Measurements from ENCODE around the gene DLST.
A peak's percentile ranks its signal among the peaks of the same experiment; 100 is the strongest.

DLST gene

GRCh38 chr14:74860899-74861733, 20.6 kb upstream of the DLST start:
- peak; percentile 64 for DNase-seq (ENCODE audit: low read depth)

DNA sequence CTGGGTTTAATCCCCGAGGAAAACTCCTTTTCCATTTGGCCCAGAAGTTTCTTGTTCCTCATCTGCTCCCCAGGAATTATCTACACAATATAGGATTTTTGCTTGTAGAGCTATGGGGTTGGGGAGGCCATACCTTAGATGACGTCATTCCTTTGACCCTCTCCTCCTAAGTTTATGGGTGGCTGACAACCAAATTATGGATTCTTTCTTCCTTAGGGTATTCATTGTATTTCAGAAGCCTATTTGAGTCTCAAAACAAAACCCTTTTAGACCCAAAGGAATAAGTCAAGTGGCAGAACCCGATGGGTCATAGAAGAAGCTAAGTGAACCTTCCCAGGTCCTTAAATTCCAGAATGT, 20.0 kb upstream of the DLST start:
- no peak for DNase-seq (ENCODE audit: low read depth)

- DNase-seq (ENCODE audit: low read depth) = no peak
Observed at GRCh38 chr14:74863274-74863673, 18.4 kb upstream of the DLST start.

DNA sequence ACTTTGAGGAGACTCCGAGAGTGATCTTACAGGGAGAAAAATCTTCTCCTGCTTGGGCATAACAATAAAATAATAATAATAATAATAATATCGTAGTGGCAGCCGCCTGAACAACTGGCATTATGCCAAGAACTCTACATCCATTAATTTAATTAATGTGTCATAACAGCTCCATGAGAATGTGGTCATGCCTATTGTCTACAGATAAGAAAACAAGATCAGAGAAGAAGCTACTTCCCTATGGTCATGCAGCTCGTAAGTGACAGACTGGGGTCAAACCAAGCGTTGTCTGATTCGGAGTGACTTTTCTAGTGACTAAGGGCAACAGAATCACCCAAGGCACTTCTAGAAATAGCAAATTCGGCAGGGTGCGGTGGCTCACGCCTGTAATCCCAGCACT, 17.5 kb upstream of the DLST start:
- DNase-seq (ENCODE audit: low read depth) = no peak

DNA sequence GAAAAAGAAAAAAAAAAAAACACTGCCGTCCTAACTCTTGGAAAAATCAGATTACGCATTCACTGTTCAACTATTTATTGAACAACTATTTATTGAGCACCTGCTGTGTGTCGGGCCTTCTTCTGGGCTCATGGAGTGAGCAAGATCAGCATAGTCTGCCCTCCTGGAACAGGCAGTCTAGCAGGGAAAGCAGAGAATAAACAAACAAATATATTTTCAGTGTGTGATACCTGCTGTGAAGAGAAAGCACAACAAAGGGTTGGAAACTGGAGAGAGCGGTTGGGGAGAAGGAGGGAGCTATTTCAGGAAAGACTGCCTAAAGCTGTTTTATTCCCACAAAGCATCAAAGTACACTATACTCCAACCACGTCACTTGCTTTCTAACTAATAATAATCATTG, 16.6 kb upstream of the DLST start:
- DNase-seq (ENCODE audit: low read depth) = no peak

- DNase-seq (ENCODE audit: low read depth) = no peak
Observed at GRCh38 chr14:74866708-74867389, 14.9 kb upstream of the DLST start.

- no peak for DNase-seq (ENCODE audit: low read depth)
Observed at GRCh38 chr14:74867673-74868072, 14.0 kb upstream of the DLST start.

DNA sequence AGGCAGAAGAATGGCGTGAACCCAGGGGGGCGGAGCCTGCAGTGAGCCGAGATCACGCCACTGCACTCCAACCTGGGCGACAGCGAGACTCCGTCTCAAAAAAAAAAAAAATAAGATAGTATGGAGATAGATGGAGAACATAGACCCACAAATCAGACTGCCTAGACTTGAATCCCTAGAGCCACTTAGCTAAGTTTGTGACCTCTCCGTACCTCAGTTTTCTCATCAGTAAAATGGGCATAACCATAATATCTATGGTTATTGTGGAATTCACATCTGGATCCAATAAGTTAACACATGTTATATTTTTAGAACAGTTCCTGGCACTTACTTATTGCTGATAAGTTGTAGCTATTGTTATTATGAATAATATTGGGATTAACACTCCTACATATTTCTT, 13.0 kb upstream of the DLST start:
- DNase-seq (ENCODE audit: low read depth) = no peak

DNA sequence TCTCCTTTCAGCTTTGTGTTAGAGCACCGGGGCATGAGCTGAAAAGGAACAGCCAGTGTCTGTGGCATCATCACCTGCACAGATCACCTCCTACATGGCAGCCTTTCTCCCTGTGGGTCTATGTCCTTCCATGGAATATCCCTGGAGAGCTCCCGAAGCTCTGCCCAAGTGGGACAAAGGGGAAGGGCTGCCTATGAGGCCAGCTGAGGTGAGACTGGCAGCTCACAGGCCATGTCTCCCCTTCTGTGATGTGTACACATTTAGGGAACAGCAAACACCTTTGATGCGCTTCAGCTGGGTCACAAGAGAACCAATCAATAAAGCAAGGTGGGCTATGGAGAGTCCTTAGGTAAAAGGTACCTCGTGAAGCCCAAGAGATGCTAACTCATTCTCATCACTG, 9.9 kb upstream of the DLST start:
- no peak for DNase-seq (ENCODE audit: low read depth)

- no peak for DNase-seq (ENCODE audit: low read depth)
Observed at GRCh38 chr14:74875204-74875603, 6.5 kb upstream of the DLST start.

- no peak for DNase-seq (ENCODE audit: low read depth)
Observed at GRCh38 chr14:74875941-74876913, 5.5 kb upstream of the DLST start, which contains the start of gene PROX2. Gene PROX2 (minus strand): TSS chr14:74876145. CDS start chr14:74863834, 12,311 bp downstream.

DNA sequence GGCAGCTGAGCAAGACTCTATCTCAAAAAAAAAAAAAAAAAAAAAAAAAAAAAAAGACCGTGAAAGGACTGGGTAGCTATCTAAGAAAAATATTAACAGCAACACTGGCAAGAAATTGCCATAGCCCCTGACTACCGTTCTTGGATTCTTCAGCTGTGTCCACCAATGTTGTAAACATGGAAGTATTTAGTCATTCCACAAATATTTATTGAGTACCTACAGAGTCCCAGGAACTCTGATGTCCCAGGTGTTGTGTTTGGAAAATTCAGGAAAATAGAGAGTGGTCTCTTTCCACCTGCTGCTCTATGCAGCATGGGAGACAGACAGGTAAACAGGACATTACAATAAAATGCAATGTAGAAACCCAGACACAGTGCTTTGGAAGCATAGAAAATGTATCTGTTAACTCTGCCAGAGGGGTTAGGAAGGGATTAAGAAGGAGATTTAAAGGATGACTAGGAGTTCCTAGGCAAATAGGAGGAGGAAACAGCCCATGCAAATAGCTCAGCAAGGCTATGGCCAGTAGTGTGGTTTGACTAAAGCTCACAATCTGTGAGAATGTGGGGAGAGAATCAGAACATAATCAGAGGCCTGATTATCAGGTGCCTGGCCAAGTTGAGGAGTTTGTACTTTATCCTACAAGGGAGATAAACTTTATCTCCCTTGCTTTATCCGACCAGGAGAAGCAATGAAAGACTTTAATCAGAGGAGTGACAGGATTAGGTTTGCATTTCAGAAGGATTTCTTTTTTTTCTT, 2.1 kb upstream of the DLST start:
- DNase-seq (ENCODE audit: low read depth) = no peak

- DNase-seq (ENCODE audit: low read depth) = no peak
Observed at GRCh38 chr14:74882103-74882920, 596 bp downstream of the DLST start.

GRCh38 chr14:74886001-74886400, 4.3 kb downstream of the DLST start:
- no peak for DNase-seq (ENCODE audit: low read depth)

DNA sequence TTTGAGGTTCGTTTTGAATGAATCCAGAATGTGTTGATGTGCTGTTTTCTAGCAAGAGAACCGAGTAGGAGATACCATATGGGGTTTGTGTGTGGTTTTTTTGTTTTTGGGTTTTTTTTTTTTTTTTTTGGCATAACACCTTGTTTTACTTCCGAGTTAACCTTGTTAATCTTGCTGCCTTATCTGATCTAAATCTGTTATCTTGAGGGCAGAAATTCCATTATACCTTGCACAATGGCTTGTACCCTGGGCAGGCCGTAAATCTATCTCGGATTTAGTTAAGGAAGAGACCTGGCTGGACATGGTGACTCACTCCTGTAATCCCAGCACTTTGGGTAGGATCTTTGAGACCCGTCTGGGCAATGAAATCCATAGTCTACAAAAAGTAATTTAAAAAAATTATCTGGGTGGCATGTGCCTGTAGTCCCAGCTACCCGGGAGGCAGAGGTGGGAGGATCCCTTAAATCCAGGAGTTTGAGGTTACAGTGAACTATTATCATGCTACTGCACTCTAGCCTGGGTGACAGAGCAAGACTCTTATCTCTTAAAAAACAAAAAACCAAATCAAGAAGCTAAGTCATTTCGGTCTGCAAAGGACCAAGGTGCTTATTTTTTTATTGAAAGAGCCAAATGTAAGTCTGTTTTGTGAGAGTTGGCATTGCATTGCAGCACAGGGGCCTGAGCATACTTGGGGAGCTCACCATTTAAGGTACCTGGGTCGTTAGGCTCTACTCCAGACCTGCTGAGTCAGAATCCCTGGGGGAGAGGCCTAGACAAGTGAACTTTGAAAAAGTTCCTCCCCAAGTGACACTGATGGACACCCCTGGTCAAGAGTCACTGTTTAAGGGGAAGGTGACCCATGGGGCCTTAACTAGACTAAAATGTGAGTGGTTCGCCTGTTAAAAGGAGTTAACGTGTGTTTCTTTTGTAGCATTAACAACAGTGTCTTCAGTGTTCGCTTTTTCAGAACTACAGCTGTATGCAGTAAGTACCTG, 6.7 kb downstream of the DLST start:
- DNase-seq (ENCODE audit: low read depth) = no peak

DNA sequence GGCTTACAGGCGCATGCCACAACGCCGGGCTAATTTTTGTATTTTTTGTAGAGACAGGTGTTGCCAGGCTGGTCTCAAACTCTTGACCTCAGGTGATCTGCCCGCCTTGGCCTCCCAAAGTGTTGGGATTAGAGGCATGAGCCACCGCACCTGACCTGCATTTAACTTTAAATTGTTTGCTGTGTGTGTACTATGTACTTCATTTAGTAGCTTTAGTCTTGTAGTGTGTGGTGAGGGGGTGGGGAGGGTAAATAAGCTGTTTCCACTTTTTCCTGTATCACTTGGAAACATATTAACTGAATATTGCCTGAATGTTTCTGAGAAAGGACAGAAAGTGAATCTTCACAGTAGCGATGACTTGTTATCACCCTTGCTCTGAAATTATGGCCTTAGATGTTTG, 8.5 kb downstream of the DLST start:
- DNase-seq (ENCODE audit: low read depth) = no peak

DNA sequence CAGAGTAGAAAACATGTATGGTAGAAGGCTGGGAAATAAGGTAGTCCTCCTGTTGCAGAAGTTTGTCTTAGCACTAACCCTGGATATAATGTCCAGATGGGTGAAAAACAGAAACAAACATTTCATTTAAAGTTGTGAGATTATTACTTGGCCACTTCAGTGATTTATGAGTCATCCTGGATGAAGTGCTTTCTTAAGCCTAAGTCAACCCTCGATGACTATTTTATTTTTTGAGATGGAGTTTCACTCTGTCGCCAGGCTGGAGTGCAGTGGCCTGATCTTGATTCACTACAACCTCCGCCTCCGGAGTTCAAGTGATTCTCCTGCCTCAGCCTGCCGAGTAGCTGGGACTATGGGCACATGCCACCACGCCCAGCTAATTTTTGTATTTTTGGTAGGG, 10.2 kb downstream of the DLST start:
- no peak for DNase-seq (ENCODE audit: low read depth)

- no peak for DNase-seq (ENCODE audit: low read depth)
Observed at GRCh38 chr14:74892745-74893144, 11.0 kb downstream of the DLST start.

- no peak for DNase-seq (ENCODE audit: low read depth)
Observed at GRCh38 chr14:74893614-74894091, 11.9 kb downstream of the DLST start.

Data from HS-27A (cell line).